ENCODE data around the gene SEMA3E. TPM values are rescaled to one million over a fixed set of nuclear protein-coding genes. Genes with fewer than 3 reads are reported as not detected.
"Not testable (repeated sequence)": the region's sequence is repeated elsewhere in the genome, so short reads cannot be mapped to it uniquely, and the experiment has no call there.

SEMA3E gene
- total and polyA plus RNA-seq, 2 experiments from 2014 or later: 0.75 to 0.92 TPM

DNA sequence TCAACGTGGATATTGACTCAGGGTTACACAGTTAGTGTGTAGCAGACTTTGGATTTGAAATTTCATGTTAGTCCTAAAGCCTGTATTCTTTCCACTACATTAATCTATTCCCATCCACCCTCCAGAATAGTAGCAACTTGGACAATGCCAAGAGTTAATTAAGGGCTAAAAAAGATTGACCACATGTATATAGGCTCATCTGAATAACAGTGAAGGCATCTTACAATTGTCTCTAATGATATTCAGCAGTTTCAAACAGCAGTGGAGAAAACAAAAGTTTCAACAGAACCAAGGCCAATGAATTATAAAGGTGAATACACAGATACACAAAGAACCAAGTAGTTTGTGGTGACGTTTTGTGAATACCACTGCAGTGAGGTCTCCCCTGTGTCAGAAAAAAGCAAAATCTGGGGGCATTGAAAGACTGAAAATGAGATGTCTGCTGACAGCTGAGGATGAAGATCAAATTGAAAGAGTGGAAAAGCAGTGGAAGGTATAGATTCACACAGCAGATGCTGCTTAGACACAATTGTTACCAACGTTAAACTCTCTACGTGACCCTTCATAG is 202.8 kb downstream of the SEMA3E start:
- no peak for DNase-seq (ENCODE audit: low read depth in 1 of 2, low spot score in 1 of 2)
- Histone ChIP-seq H3K4me3 (no peak overlapping the region), H3K36me3 (no peaks in the 10 kb centered on the region), H3K4me1 (ENCODE audit: low read depth) (no peaks in the 10 kb centered on the region), H3K27me3 (no peaks in the 10 kb centered on the region), H3K9me3 (ENCODE audit: low read depth) (no peaks in the 10 kb centered on the region), H3K27ac (no peak overlapping the region)
- TF ChIP-seq, protein P1, sequence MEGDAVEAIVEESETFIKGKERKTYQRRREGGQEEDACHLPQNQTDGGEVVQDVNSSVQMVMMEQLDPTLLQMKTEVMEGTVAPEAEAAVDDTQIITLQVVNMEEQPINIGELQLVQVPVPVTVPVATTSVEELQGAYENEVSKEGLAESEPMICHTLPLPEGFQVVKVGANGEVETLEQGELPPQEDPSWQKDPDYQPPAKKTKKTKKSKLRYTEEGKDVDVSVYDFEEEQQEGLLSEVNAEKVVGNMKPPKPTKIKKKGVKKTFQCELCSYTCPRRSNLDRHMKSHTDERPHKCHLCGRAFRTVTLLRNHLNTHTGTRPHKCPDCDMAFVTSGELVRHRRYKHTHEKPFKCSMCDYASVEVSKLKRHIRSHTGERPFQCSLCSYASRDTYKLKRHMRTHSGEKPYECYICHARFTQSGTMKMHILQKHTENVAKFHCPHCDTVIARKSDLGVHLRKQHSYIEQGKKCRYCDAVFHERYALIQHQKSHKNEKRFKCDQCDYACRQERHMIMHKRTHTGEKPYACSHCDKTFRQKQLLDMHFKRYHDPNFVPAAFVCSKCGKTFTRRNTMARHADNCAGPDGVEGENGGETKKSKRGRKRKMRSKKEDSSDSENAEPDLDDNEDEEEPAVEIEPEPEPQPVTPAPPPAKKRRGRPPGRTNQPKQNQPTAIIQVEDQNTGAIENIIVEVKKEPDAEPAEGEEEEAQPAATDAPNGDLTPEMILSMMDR (IDR thresholded peaks at IDR 0.05; ENCODE audit: low read depth, low read length): no peak

GRCh38 chr7:83442911-83443310 is 206.0 kb downstream of the SEMA3E start:
- Histone ChIP-seq H3K27me3 (no peaks in the 10 kb centered on the region), H3K9me3 (ENCODE audit: low read depth) (no peaks in the 10 kb centered on the region), H3K36me3 (no peaks in the 10 kb centered on the region), H3K27ac (no peak overlapping the region), H3K4me3 (no peak overlapping the region), H3K4me1 (ENCODE audit: low read depth) (no peaks in the 10 kb centered on the region)
- TF ChIP-seq, protein P1 (IDR thresholded peaks at IDR 0.05; ENCODE audit: low read depth, low read length): no peak
- DNase-seq (ENCODE audit: low read depth in 1 of 2, low spot score in 1 of 2): no peak

DNA sequence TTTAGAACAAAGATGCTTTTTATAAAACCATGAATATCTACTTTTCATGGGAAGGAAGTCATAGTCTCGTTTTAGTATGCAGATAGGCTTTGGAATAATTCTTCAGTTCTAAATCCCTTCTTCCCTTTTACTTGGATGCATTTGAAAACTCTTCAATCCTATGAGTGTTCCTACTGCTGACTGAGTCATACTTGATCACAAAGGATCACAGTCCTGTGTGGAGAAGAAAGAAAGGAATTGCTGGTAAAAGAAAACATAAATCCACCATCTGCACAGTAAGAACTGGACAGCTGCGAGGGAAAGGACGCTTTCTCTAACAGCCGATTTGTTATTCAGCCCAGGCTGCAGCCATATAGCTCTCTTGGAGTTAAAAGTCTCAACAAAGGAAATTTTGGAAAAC is 209.9 kb downstream of the SEMA3E start:
- no peak for DNase-seq (ENCODE audit: low read depth in 1 of 2, low spot score in 1 of 2)
- TF ChIP-seq, protein P1 (IDR thresholded peaks at IDR 0.05; ENCODE audit: low read depth, low read length): no peak
- Histone ChIP-seq H3K4me3 (no peak overlapping the region), H3K27ac (no peak overlapping the region), H3K4me1 (ENCODE audit: low read depth) (no peaks in the 10 kb centered on the region), H3K9me3 (ENCODE audit: low read depth) (no peaks in the 10 kb centered on the region), H3K36me3 (no peaks in the 10 kb centered on the region), H3K27me3 (no peaks in the 10 kb centered on the region)

DNA sequence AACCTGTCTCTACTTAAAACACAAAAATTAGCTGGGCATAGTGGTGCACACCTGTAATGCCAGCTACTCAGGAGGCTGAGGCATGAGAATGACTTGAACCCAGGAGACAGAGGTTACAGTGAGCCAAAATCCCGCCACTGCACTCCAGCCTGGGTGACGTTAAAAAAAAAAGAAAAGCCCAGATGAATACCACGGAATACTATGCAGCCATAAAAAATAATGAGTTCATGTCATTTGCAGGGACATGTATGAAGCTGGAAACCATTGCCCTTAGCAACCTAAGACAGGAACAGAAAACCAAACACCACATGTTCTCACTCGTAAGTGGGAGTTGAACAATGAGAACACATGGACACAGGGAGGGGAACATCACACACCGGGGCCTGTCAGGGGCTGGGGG is 218.7 kb downstream of the SEMA3E start:
- not testable (repeated sequence) for DNase-seq (ENCODE audit: low read depth in 1 of 2, low spot score in 1 of 2); H3K27ac ChIP-seq

GRCh38 chr7:83429493-83429892 is 219.4 kb downstream of the SEMA3E start:
- no peak for DNase-seq (ENCODE audit: low read depth in 1 of 2, low spot score in 1 of 2)
- H3K9me3 ChIP-seq (ENCODE audit: low read depth): no peaks in the 10 kb centered on the region
- no peak overlapping the region for H3K27ac ChIP-seq
- H3K4me3 ChIP-seq: no peak overlapping the region
- H3K4me1 ChIP-seq (ENCODE audit: low read depth): no peaks in the 10 kb centered on the region
- no peaks in the 10 kb centered on the region for H3K36me3 ChIP-seq
- TF ChIP-seq, protein P1 (IDR thresholded peaks at IDR 0.05; ENCODE audit: low read depth, low read length): no peak
- H3K27me3 ChIP-seq: no peaks in the 10 kb centered on the region

More for the DNA sequence above, 218.7 kb downstream of the SEMA3E start:
- not testable (repeated sequence) for H3K36me3 ChIP-seq; H3K4me3 ChIP-seq; H3K27me3 ChIP-seq; H3K9me3 ChIP-seq (ENCODE audit: low read depth); H3K4me1 ChIP-seq (ENCODE audit: low read depth)

GRCh38 chr7:83427884-83428283 is 221.1 kb downstream of the SEMA3E start:
- no peak overlapping the region for H3K4me3 ChIP-seq
- TF ChIP-seq, protein P1 (IDR thresholded peaks at IDR 0.05; ENCODE audit: low read depth, low read length): no peak
- H3K4me1 ChIP-seq (ENCODE audit: low read depth): no peaks in the 10 kb centered on the region
- H3K27ac ChIP-seq: no peak overlapping the region
- H3K27me3 ChIP-seq: no peaks in the 10 kb centered on the region
- no peaks in the 10 kb centered on the region for H3K36me3 ChIP-seq
- H3K9me3 ChIP-seq (ENCODE audit: low read depth): no peaks in the 10 kb centered on the region
- no peak for DNase-seq (ENCODE audit: low read depth in 1 of 2, low spot score in 1 of 2)

Measured in cardiac muscle cell (in vitro differentiated cells and primary cell).